Measurements from ENCODE around the gene PPP6R2. TPM values are rescaled to one million over a fixed set of nuclear protein-coding genes. Genes with fewer than 3 reads are reported as not detected.

Gene PPP6R2
- polyA plus RNA-seq, 2 of the 4 experiments (the other 2 are of a cell fraction), result 9.6 to 14.7 TPM

DNA sequence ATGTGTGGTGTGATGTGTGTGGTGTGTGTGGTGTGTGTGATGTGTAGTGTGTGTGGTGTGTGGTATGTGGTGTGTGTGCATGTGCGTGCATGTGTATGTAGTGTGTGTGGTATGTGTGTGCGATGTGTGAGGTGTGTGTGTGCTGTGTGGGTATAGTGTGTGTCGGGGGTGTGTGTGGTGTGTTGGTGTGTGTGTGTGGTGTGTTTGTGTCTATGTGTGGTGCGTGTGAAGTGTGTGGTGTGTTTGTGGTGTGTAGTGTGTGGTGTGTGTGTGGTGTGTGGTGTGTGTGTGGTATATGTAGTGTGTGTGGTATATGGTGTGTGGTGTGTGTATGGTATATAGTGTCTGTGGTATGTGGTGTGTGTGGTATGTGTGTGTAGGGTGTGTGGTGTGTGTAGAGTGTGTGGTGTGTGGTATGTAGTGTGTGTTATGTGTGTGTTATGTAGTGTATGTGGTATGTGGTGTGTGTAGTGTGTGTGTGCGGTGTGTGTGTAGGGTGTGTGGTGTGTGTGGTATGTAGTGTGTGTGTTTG, 5.0 kb upstream of the PPP6R2 start:
- Histone ChIP-seq H3K4me2 (no peak overlapping the region), H3K4me3 (no peak overlapping the region), H3K9me3 (no peaks in the 10 kb centered on the region), H3K4me1 (no peaks in the 10 kb centered on the region), H3K27ac (no peak overlapping the region)
- CTCF ChIA-PET, result no interaction called here
- FAIRE-seq (no peak), DNase-seq (ENCODE audit: low read depth in 1 of 2, low spot score in 1 of 2) (no peak), ATAC-seq (no peak)
- no peak for TF ChIP-seq NPAS2 (CRISPR knock-in tag; IDR thresholded peaks at IDR 0.05; ENCODE audit: borderline replicate concordance)
- TF ChIP-seq, protein P1, sequence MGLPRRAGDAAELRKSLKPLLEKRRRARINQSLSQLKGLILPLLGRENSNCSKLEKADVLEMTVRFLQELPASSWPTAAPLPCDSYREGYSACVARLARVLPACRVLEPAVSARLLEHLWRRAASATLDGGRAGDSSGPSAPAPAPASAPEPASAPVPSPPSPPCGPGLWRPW (IDR thresholded peaks at IDR 0.05), result no peak
- TF ChIP-seq EP300 (IDR thresholded peaks at IDR 0.05), result no peak
- no peak for TF ChIP-seq FOSB (CRISPR knock-in tag; IDR thresholded peaks at IDR 0.05)
- no peak for TF ChIP-seq RNF2 (IDR thresholded peaks at IDR 0.05; ENCODE audit: borderline replicate concordance, low read depth)
- no peak for TF ChIP-seq NR3C1 (IDR thresholded peaks at IDR 0.05)
- no peak for TF ChIP-seq ZC3H11A (IDR thresholded peaks at IDR 0.05)
- TF ChIP-seq, protein P2, sequence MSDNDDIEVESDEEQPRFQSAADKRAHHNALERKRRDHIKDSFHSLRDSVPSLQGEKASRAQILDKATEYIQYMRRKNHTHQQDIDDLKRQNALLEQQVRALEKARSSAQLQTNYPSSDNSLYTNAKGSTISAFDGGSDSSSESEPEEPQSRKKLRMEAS (IDR thresholded peaks at IDR 0.05), result no peak
- no peak for TF ChIP-seq JUNB (IDR thresholded peaks at IDR 0.05)
- TF ChIP-seq, protein P3, sequence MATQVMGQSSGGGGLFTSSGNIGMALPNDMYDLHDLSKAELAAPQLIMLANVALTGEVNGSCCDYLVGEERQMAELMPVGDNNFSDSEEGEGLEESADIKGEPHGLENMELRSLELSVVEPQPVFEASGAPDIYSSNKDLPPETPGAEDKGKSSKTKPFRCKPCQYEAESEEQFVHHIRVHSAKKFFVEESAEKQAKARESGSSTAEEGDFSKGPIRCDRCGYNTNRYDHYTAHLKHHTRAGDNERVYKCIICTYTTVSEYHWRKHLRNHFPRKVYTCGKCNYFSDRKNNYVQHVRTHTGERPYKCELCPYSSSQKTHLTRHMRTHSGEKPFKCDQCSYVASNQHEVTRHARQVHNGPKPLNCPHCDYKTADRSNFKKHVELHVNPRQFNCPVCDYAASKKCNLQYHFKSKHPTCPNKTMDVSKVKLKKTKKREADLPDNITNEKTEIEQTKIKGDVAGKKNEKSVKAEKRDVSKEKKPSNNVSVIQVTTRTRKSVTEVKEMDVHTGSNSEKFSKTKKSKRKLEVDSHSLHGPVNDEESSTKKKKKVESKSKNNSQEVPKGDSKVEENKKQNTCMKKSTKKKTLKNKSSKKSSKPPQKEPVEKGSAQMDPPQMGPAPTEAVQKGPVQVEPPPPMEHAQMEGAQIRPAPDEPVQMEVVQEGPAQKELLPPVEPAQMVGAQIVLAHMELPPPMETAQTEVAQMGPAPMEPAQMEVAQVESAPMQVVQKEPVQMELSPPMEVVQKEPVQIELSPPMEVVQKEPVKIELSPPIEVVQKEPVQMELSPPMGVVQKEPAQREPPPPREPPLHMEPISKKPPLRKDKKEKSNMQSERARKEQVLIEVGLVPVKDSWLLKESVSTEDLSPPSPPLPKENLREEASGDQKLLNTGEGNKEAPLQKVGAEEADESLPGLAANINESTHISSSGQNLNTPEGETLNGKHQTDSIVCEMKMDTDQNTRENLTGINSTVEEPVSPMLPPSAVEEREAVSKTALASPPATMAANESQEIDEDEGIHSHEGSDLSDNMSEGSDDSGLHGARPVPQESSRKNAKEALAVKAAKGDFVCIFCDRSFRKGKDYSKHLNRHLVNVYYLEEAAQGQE (IDR thresholded peaks at IDR 0.05), result no peak
- no peak for TF ChIP-seq TP53 (CRISPR knock-in tag; IDR thresholded peaks at IDR 0.05)
- WGBS (ENCODE audit: missing lambda C conversion rate), result 90% methylated on average over 5 of the region's 5 CpGs
- POLR2A ChIA-PET, result no interaction called here

DNA sequence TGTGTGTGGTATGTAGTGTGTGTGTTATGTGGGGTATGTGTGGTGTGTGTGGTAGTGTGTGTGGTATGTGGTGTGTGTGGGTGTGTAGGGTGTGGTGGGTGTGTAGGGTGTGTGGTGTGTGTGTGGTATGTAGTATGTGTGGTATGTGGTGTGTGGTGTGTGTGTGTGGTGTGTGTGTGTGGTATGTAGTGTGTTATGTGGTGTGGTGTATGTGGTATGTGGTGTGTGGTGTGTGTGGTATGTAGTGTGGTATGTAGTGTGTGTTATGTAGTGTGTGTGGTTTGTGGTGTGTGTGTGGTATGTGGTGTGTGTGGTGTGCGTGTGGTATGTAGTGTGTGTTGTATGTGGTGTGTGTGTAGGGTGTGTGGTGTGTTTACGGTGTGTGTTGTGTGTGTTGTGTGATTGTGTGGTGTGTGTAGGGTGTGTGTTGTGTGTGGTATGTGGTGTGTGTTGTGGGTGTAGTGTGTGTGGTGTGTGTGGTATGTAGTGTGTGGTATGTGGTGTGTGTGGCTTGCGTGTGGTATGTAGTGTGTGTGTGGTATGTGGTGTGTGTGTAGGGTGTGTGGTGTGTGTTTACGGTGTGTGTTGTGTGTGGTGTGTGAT, 4.2 kb upstream of the PPP6R2 start:
- Histone ChIP-seq H3K4me3 (no peak overlapping the region), H3K27ac (no peak overlapping the region), H3K4me2 (no peak overlapping the region), H3K9me3 (no peaks in the 10 kb centered on the region), H3K4me1 (no peaks in the 10 kb centered on the region)
- FAIRE-seq (no peak), DNase-seq (ENCODE audit: low read depth in 1 of 2, low spot score in 1 of 2) (no peak), ATAC-seq (no peak)
- 70% methylated on average over 4 of the region's 4 CpGs for WGBS (ENCODE audit: missing lambda C conversion rate)
- ChIA-PET POLR2A (no interaction called here), CTCF (no interaction called here)
- no peak for TF ChIP-seq SMC3 (IDR thresholded peaks at IDR 0.05)
- TF ChIP-seq HDAC2 (IDR thresholded peaks at IDR 0.05), result no peak
- no peak for TF ChIP-seq TFCP2L1 (CRISPR knock-in tag; IDR thresholded peaks at IDR 0.05)
- no peak for TF ChIP-seq POLR2AphosphoS2 (conservative IDR thresholded peaks at IDR 0.05; ENCODE audit: low read length)
- no peak for TF ChIP-seq ZNF302 (CRISPR knock-in tag; IDR thresholded peaks at IDR 0.05)
- no peak for TF ChIP-seq EHF (CRISPR knock-in tag; IDR thresholded peaks at IDR 0.05)
- TF ChIP-seq TP53 (CRISPR knock-in tag; IDR thresholded peaks at IDR 0.05), result no peak
- no peak for TF ChIP-seq HEYL (CRISPR knock-in tag; IDR thresholded peaks at IDR 0.05)
- no peak for TF ChIP-seq CBX8 (IDR thresholded peaks at IDR 0.05)
- no peak for TF ChIP-seq HOXB13 (CRISPR knock-in tag; IDR thresholded peaks at IDR 0.05; ENCODE audit: low read depth)
- no peak for TF ChIP-seq GATA3 (IDR thresholded peaks at IDR 0.05; ENCODE audit: borderline replicate concordance)
- TF ChIP-seq, protein P4, sequence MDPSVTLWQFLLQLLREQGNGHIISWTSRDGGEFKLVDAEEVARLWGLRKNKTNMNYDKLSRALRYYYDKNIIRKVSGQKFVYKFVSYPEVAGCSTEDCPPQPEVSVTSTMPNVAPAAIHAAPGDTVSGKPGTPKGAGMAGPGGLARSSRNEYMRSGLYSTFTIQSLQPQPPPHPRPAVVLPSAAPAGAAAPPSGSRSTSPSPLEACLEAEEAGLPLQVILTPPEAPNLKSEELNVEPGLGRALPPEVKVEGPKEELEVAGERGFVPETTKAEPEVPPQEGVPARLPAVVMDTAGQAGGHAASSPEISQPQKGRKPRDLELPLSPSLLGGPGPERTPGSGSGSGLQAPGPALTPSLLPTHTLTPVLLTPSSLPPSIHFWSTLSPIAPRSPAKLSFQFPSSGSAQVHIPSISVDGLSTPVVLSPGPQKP (IDR thresholded peaks at IDR 0.05; ENCODE audit: low read depth, low read length), result no peak
- TF ChIP-seq, protein P5, sequence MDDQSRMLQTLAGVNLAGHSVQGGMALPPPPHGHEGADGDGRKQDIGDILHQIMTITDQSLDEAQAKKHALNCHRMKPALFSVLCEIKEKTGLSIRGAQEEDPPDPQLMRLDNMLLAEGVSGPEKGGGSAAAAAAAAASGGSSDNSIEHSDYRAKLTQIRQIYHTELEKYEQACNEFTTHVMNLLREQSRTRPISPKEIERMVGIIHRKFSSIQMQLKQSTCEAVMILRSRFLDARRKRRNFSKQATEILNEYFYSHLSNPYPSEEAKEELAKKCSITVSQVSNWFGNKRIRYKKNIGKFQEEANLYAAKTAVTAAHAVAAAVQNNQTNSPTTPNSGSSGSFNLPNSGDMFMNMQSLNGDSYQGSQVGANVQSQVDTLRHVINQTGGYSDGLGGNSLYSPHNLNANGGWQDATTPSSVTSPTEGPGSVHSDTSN (IDR thresholded peaks at IDR 0.05), result no peak
- TF ChIP-seq ZC3H11A (IDR thresholded peaks at IDR 0.05), result no peak
- no peak for TF ChIP-seq ZSCAN20 (CRISPR knock-in tag; IDR thresholded peaks at IDR 0.05)
- TF ChIP-seq NPAS2 (CRISPR knock-in tag; IDR thresholded peaks at IDR 0.05; ENCODE audit: borderline replicate concordance), result no peak
- TF ChIP-seq EP300 (IDR thresholded peaks at IDR 0.05), result no peak

Data from A549 (cell line).